HL-60 (cell line): ENCODE results near the gene CD109.

ENCODE experiments used
- CTCF ChIP-seq: IDR thresholded peaks from one replicate; pipeline ENCODE4 v1.5.1; 2011; ENCODE audit warnings: low read length, control low read depth, inconsistent platforms; ENCODE audit not compliant: insufficient read depth
- GABPA ChIP-seq: IDR thresholded peaks from 2 replicates; pipeline ENCODE4 v1.6.1; 2012; ENCODE audit warnings: low read depth
- POLR2AphosphoS5 ChIP-seq: IDR thresholded peaks from 2 replicates; pipeline ENCODE4 v1.6.1; 2012; ENCODE audit warnings: low read depth
- REST ChIP-seq: IDR thresholded peaks from 2 replicates; pipeline ENCODE4 v1.6.1; 2012; ENCODE audit warnings: low read depth; ENCODE audit not compliant: insufficient replicate concordance
- SPI1 ChIP-seq: IDR thresholded peaks from 2 replicates; pipeline ENCODE4 v1.6.1; 2012; ENCODE audit warnings: low read depth, mild to moderate bottlenecking, borderline replicate concordance

GRCh38 chr6:73873081-73873480 is 177.1 kb downstream of the CD109 start:
- TF ChIP-seq CTCF (no peak), POLR2AphosphoS5 (no peak), GABPA (no peak), REST (no peak), SPI1 (no peak)
